HG02610 (cell line): Measurements from ENCODE around the gene PALM.
"Not testable (repeated sequence)": the region's sequence is repeated elsewhere in the genome, so short reads cannot be mapped to it uniquely, and the experiment has no call there.

ENCODE experiments used
- ATAC-seq: cut with Tn5 transposase; IDR thresholded peaks from one replicate; pipeline ENCODE4 v1.9.1; 2021; ENCODE audit warnings: mild to moderate bottlenecking, moderate library complexity; ENCODE audit not compliant: unreplicated experiment

PALM gene

DNA sequence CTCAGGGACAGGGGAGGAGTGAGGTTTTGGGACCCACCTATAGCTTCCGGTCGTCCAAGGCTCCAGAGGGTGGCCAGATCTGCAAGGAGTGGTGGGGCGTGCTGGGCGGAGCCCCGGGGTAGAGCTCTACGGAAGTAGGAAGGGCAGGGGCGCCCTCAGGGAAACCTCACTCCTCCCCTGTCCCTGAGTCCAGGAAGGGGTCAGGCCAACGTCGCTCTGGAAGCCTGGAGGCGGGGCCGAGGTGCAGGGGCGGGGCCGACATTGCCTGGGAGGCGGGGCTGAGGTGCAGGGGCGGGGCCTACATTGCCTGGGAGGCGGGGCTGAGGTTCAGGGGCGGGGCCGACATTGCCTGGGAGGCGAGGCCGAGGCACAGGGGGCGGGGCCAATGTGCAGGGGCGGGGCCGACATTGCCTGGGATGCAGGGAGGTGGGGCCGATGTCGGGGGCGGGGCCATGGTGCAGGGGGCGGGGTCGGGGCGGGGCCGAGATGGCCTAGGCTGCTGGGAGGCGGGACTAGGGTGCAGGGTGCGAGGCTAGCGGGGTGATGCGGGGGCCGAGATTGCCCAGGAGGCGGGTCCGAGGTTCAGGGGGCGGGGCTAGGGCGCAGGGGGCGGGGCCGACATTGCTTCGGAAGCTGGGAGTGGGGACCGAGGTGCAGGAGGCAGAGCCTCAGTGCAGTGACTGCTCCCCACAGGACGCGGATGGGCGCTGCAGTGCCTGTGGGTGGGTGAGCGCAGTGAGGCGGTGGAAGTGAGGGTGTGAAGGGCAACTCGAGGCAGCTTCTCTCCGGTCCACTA, 4.9 kb upstream of the PALM start:
- no peak for ATAC-seq

DNA sequence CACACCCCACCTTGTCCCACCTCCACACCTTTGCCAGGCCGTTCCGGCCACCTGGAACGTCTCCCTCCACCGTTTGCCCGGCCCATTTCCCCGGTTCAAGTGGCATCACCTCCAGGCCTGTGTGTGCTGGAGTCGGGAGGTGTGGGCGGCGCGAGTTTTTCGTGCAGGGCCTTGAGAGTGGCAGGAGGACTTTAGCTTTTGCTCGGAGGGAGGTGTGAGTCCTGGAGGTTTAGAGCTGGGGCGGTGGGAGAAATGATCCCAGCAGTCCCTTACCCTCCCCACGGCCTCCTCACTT, 4.3 kb upstream of the PALM start:
- ATAC-seq = no peak

DNA sequence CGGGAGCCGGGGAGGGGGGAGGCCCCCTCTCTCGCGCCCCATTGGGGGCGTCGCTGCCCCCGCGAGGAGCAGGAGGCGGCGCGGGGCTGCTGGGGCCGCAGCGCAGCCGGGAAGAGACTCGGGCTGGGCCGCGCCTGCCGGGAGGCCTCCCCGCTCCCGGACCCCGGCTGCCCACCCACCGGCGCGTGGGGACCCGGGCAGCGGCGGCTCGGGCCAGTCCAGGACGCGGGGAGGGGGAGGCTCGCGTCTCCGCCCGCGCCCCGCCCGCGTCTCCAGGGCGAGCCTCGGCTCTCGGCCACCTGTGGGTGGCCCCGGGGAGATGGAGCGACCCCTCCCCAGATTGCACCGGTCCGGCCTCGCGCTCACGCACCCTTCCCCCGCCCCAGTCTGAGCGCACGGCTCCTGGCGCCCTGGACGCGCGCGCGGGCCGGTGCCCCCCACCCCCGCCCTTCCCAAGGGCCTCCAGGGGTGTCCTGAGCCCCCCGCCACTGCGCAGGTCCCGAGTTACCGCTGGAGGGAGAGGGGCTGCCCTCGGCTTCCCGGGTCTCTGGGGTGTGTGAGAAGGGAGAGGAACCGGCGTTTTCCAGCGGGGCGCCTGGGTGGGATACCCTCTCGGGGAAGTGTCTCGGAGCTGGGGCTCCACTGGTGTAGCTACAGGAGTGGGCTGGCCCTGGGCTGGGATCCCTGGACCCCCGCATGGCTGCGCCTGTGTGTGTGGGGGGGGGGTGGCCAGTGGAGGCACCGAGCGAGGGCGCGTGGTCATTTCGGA, 645 bp downstream of the PALM start:
- no peak for ATAC-seq

DNA sequence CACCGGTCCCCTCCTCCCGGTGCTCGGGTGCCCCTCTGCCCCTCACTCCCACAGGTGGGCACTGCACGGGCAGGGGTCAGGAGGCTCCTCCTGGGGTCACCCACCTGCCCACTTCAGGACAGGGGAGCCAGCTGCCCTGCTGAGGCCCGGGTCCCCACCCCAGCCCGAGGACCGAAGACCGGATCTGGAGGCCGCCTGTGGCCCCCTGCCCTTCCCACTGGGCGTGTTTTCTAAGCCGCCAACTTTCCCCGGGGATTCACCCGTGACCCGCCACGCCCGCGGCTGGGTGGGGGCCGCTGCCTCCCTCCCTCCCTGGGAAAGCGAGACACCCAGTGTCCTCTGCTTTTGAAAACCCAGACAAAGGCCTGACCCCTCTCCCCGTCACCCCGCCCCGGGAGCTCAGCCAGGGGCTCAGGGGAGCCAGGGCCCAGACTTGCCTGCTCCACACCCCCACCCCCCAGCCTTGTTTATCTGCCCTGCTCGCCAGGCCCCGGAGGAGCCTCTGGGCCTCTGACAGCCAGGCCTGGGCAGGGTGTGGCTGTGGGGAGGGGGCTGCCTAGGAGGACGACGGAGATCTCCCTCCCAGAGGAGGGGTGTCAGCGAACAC, 1.3 kb downstream of the PALM start:
- ATAC-seq = no peak

DNA sequence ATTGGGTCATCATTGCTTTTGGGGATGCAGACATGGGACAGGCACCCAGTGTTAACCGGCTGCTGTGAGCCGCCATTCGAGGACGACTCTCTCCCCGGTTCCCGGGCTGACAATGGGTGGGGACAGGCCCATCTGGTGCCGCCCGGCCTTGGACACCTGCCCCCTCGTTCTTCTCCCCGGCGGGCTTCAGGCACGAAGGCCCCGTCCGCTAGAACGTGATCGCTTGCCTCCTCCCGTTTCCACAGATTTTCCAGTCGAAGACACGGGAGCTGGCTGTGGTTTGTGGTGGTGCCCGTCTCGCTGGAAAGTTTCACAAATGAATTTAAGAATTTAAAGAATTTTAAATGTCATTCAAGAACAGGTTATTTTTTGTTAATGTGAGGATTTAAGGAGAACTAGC, 2.0 kb downstream of the PALM start:
- no peak for ATAC-seq

DNA sequence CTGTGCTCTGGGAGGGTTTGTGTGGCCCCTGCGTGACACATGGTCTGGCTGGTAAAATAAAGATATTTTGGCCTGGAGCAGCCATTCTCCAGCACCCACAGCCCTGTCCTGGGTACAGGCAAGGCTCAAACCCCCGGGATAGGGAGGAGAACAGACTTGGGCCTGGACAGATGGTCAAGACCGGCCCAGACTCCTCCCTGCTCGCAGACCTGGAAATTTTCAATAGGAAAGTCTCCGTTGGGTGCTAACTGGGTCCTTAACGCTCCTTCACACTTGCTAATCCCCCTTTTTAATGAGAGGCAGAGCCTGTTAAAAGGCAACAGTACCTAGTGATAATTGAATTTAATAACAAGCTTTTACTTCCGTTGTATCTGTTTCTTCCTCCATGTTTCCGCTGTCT, 2.5 kb downstream of the PALM start:
- no peak for ATAC-seq

DNA sequence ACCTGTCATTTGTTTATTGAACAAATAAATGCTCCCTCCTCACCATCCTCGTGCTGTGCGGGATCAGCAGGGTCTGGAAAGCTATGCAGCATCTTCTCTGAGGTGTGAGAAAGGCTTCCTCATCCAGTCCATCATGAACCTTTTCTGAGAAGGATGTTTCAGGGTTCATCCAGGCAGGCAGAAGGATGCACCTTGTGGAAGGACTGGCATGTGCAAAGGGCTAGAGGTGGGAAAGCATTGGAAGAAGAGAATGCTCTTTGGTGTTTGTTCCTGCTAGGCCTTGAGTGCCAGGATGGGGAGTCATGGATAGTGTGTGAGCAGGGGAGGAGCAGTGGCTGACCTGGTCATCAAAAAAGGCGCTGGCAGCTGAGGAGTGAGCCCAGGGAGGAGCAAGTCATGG, 6.6 kb downstream of the PALM start:
- ATAC-seq = no peak

DNA sequence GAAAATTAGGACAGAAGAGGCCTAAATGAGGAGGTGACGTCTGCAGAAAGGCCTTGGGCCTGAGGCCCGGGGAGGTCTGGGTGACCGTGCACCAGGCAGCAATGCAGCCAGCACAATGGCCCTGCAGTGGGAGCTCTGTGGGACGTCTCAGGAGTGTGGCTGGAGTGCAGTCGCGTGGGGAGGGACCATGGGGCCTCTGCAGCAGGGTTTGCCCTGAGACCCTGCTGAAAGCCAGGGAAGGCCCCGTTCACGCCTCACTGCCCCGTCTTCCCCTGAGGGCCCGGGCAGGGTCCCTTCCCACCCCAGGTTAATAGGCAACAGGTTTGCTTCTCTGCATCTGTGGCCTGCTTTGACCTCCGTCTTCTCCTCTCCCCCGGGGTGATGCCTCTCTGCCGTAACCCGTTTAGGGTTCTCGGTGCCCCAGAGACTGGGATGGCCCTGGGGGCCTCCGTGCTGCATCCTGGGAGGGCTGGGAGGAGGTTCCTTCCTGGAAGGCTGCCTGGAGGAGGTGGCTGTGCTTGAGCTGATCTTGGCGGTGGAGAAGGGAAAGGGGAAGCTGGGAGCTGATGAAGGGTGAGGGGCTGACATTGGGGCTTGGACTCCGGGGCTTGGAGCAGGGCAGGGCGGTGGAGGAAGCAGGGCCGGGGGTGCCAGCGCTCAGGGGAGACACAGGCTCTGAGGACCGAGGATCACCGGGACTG, 9.7 kb downstream of the PALM start:
- ATAC-seq = no peak

DNA sequence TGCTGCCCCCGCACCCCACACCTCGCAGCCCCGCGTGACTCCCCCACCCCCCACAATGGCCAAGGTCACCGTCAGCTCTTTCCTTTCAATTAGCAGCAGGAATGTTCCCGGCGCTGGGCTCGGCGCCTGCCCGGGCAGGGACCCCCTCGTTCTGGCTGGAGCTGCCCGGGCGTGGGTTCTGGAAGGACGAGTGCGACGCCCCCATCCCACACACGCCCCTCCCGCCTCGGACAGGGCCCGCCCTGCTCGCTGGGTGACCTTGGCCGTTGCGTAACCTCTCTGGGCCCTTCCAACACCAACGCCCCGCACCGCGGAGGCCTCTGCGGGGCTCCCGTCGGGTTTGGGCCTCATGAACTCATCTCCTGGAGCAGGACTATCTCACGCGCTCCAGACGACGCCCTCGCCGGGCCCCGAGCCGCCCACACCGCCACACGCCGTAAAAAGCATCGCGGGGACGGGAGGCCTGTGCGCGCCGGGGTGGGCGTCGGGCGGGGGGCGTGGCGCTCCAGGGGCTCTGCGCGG, 10.3 kb downstream of the PALM start:
- no peak for ATAC-seq

DNA sequence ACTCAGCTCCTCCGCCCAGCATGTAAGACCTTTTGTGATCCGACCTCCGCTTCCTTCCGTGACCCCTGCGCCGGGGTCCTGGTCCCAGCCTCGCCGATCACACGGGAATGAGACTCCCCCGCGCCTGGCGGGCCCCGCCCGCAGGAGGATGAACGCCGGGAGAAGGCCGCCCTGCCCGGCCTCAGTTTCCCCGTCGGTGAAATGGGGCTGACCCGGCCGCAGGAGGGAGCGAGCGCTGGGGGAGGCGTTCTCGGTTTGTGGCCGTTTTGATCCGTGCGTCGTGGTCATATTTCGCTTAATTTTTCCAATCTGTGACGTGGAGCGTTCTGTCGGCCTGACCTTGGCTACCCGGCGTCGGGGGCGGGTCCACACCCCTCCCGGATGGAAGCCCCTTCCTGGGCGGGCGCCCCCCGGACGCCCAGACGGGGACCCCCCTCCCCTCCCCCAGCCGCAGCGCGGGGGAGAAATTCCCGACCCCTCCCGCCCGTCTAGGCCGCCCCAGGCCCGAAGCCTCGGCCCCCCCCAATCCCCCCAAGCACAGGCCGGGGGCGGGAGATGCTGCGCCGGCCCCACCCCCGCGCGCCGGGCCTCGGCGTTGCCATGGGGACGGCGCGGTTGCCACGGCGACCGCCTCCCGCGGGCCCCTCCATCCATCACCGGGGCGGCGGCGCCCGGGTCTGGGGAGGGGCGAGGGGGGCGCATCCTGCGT, 11.1 kb downstream of the PALM start:
- ATAC-seq = no peak

DNA sequence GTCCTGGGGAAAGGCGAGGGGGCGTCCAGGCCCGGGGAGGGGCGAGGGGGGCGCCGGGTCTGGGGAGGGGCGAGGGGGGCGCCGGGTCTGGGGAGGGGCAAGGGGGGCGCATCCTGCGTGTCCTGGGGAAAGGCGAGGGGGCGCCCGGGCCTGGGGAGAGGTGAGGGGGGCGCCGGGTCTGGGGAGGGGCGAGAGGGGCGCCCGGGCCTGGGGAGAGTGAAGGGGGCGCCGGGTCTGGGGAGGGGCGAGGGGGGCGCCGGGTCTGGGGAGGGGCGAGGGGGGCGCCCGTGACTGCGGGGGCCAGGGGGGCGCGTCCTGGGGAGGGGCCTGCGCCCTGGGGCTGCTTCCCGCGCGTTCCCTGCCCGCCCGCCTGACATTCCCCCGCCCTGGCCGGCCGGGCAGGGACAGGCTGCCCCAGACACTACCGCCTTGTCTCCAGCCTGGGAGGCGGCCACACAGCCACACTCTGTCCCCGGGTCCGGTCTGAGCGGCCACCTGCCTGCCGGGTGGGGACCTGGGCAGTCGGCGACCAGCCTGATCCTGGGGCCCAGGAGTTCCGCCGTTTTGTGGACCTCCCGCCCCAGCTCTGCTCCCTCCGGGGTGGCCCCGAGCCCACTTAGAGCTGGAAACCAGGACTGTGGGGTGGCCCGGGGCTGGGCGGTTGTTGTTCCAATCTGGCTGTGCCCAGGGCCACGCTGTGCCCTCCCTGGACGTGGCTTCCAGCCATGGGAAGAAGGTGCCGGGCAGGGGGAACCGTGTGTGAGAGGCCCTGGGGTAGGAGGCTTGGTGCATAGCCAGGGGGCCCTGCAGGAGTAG, 11.8 kb downstream of the PALM start:
- ATAC-seq = no peak

DNA sequence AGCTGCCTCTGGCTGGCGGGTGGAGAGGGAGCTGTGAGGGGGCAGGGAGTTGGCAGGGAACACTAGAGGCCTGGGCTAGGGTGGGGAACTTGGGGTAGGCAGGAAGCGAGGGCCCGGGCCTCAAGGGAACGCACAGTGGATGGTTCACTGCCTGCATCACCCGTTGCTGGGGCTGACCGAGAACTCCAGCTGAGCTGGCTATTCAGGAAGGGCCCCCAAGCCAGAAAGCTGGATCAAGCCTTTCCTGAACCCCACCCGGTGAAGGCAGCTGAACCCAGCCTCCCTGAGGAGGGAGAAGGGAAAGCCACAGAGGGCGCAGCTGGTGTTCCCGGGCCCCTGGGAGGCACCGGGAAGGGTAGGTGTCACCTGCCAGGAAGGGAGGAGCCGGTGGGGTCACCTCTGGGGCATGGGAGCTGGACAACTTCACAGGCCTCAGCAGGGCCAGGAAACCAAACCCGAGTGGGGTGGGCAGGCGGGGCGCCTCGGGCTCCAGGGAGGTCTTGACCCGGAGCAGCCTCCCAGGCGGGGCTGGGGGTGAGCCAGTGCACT, 13.9 kb downstream of the PALM start:
- no peak for ATAC-seq

DNA sequence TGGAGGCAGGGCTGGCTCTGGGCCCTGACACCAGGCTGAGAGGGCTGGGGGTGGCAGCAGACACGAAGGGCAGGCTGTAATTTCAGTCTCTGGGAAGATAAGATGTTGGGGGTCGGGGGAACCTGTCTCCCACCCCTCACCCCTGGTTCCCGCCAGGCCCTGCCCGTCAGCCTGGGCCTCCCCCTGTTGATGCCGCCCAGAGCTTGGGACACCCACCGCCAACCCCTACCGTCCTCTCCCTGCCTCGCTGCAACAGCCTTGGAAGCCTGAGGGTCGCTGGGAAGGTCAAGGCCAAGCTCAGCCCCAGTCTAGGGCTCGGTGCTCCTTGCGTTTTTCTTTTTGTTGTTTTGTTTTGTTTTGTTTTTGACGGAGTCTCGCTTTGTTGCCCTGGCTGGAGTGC, 14.5 kb downstream of the PALM start:
- ATAC-seq = no peak

DNA sequence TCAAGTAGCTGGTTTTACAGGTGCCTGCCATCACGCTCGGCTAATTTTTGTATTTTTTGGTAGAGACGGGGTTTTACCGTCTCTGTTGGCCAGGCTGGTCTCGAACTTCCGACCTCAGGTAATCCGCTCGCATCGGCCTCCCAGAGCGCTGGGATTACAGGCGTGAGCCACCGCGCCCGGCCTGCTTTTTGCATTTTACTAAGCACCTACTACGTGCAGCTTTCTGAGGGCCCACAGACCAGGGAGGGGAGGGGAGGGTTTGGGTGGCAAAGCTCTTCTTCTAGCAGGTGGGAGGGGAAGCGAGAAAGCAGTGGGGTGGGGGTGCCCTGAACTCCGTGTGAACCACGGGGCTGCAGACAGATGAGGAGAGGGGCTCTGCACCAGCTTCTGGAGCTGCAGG, 15.0 kb downstream of the PALM start:
- ATAC-seq = no peak

DNA sequence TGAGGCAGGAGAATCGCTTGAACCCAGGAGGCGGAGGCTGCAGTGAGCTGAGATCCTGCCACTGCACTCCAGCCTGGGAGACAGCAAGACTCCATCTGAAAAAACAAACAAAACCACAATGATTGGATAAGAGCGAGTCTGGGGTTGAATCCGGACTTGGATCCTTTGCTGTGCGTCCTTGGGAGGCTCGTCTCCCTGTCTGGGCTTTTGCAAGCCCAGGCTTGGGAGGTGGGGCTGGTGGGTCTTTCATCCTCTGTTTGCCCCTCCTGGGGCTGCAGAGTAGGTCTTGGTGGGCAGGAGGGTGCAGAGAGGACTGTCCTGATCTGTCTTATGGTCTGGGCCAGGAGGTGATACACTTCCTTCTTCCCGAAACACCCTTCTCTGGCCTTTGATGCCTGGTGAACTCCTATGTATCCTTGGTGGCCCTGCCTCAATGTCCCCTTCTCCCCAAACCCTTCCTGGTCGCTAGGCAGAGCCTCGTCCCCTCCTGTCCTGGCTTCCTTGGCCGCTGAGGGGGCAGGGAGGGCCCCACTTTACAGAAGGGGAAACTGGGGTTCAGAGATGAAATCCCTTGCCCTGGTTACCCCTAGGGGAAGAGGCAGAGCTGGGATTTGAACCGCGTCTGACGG, 16.8 kb downstream of the PALM start:
- ATAC-seq = no peak

DNA sequence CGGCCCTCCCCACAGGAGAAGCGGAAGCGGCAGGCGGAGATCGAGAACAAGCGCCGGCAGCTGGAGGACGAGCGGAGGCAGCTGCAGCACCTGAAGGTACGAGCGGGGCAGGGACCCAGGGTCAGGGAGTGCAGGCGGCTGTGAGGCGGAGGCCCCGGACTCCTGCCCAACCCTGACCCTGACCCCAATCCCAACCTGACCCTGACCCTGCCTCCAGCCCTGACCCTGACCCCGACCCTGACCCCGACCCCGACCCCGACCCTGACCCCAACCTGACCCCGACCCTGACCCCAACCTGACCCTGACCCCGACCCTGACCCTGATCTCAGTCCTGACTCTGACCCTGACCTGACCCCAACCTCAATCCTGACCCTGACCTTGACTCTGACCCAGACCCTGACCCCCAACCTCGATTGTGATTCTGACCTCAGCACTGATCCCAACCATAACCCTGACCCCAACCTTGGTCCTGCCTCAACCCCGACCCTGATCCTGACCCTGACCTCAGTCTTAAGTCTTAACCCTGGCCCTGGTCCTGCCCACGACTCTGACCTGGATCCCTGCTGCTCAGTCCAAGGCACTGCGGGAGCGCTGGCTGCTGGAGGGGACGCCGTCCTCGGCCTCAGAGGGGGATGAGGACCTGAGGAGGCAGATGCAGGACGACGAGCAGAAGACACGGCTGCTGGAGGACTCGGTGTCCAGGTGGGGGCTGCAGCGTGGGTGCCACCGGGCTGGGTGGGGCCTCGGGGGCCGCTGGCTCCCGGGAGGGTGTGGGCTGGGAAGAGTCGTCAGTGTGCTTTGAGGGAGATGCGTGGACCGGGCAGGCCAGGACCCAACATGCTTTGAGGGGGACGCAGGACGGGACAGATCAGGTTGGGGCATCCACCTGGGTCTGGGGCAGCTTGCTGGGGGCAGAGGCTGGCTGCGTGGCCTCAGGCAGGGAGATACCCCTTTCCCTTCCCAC, 18.5 kb downstream of the PALM start:
- no peak for ATAC-seq

DNA sequence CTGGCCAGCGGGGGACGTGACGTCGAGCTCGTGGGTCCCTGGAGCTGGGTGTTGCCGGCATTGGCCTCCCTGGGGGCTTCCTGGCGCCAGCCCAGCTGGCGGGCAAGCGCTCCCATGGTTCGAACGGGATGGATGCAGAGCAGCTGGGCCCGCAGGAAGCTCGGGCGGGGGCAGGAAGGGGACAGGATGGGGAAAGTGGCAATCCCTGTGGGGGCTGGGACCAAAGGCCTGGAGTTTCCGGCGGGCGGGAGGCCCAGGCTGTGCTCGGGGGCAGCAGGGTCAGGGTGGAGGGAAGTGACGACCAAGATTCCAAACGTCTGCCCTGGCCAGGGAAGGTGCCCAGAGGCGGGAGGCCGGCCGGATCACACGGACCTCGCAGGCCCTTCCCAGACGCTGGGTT, 19.3 kb downstream of the PALM start:
- no peak for ATAC-seq

DNA sequence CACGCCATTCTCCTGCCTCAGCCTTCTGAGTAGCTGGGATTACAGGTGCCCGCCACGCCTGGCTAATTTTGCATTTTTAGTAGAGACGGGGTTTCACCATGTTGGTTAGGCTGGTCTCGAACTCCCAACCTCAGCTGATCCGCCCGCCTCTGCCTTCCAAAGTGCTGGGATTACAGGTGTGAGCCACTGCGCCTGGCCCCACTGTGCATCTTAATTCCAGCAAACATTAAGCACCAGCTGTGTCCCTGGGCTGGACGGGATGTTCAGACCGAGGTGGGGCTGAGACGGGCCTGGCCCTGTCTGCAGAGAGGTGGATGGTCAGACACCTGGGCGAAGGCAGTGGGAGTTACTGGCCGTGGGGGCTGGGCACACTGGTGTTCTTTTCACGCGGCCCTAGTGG, 20.8 kb downstream of the PALM start:
- not testable (repeated sequence) for ATAC-seq
